Measurements from ENCODE around the gene CWC15. TPM values are rescaled to one million over a fixed set of nuclear protein-coding genes. Genes with fewer than 3 reads are reported as not detected.
"Not testable (repeated sequence)": the region's sequence is repeated elsewhere in the genome, so short reads cannot be mapped to it uniquely, and the experiment has no call there.

CWC15 gene
- total RNA-seq, 1 donor from 2014 or later, result 87.6 TPM

- Mint-ChIP-seq H3K27me3 (peaks cover 7% of the 10 kb centered on the region), H3K4me3 (no peak overlapping the region), H3K9me3 (no peaks in the 10 kb centered on the region), H3K4me1 (peaks cover 14% of the 10 kb centered on the region), H3K27ac (no peak overlapping the region), H3K36me3 (ENCODE audit: low read depth) (no peaks in the 10 kb centered on the region)
- no peak for DNase-seq
- intact Hi-C loops (cut with micrococcal nuclease), result no loop called here
These were observed 35.0 kb downstream of the CWC15 start for GRCh38 chr11:94938095-94939055.

GRCh38 chr11:94934846-94935245 lies 38.5 kb downstream of the CWC15 start:
- intact Hi-C loops (cut with micrococcal nuclease), result no loop called here
- Mint-ChIP-seq H3K9me3 (peaks cover 5% of the 10 kb centered on the region), H3K4me3 (no peak overlapping the region), H3K27ac (no peak overlapping the region), H3K4me1 (peaks cover 14% of the 10 kb centered on the region), H3K27me3 (peaks cover 7% of the 10 kb centered on the region), H3K36me3 (ENCODE audit: low read depth) (no peaks in the 10 kb centered on the region)
- DNase-seq, result no peak

GRCh38 chr11:94934362-94934761 lies 39.0 kb downstream of the CWC15 start:
- Mint-ChIP-seq H3K27ac (no peak overlapping the region), H3K4me3 (no peak overlapping the region), H3K36me3 (ENCODE audit: low read depth) (no peaks in the 10 kb centered on the region), H3K9me3 (peaks cover 9% of the 10 kb centered on the region), H3K27me3 (peaks cover 5% of the 10 kb centered on the region), H3K4me1 (peaks cover 14% of the 10 kb centered on the region)
- peak; percentile 58 for DNase-seq
- intact Hi-C loops (cut with micrococcal nuclease), result no loop called here

GRCh38 chr11:94933223-94934130 lies 39.9 kb downstream of the CWC15 start:
- H3K27ac Mint-ChIP-seq, result no peak overlapping the region
- H3K4me3 Mint-ChIP-seq, result no peak overlapping the region
- peaks cover 18% of the 10 kb centered on the region for H3K4me1 Mint-ChIP-seq
- no peaks in the 10 kb centered on the region for H3K36me3 Mint-ChIP-seq (ENCODE audit: low read depth)
- H3K9me3 Mint-ChIP-seq, result peaks cover 10% of the 10 kb centered on the region
- no peak for DNase-seq
- intact Hi-C loops (cut with micrococcal nuclease), result no loop called here
- peaks cover 4% of the 10 kb centered on the region for H3K27me3 Mint-ChIP-seq

- peaks cover 2% of the 10 kb centered on the region for H3K27me3 Mint-ChIP-seq
- no peaks in the 10 kb centered on the region for H3K36me3 Mint-ChIP-seq (ENCODE audit: low read depth)
- peaks cover 15% of the 10 kb centered on the region for H3K9me3 Mint-ChIP-seq
- intact Hi-C loops (cut with micrococcal nuclease), result no loop called here
- H3K4me3 Mint-ChIP-seq, result no peak overlapping the region
- H3K4me1 Mint-ChIP-seq, result peaks cover 23% of the 10 kb centered on the region
- no peak for DNase-seq
- no peak overlapping the region for H3K27ac Mint-ChIP-seq
These were observed 40.9 kb downstream of the CWC15 start for GRCh38 chr11:94932503-94932902.

- H3K27ac Mint-ChIP-seq; H3K27me3 Mint-ChIP-seq; H3K4me3 Mint-ChIP-seq; intact Hi-C loops (cut with micrococcal nuclease); DNase-seq; H3K36me3 Mint-ChIP-seq (ENCODE audit: low read depth): not testable (repeated sequence)
- H3K4me1 Mint-ChIP-seq, result peaks cover 24% of the 10 kb centered on the region
- peaks cover 15% of the 10 kb centered on the region for H3K9me3 Mint-ChIP-seq
These were observed 41.3 kb downstream of the CWC15 start for GRCh38 chr11:94932072-94932471.

GRCh38 chr11:94928117-94928990 lies 45.0 kb downstream of the CWC15 start:
- Mint-ChIP-seq H3K4me3 (no peak overlapping the region), H3K36me3 (ENCODE audit: low read depth) (peaks cover 12% of the 10 kb centered on the region), H3K9me3 (peaks cover 30% of the 10 kb centered on the region), H3K27ac (no peak overlapping the region), H3K27me3 (no peaks in the 10 kb centered on the region), H3K4me1 (peaks cover 32% of the 10 kb centered on the region)
- intact Hi-C loops (cut with micrococcal nuclease), result no loop called here
- no peak for DNase-seq

- peaks cover 12% of the 10 kb centered on the region for H3K36me3 Mint-ChIP-seq (ENCODE audit: low read depth)
- no peak overlapping the region for H3K27ac Mint-ChIP-seq
- H3K27me3 Mint-ChIP-seq, result no peaks in the 10 kb centered on the region
- H3K9me3 Mint-ChIP-seq, result peaks cover 25% of the 10 kb centered on the region
- intact Hi-C loops (cut with micrococcal nuclease), result no loop called here
- no peak for DNase-seq
- H3K4me1 Mint-ChIP-seq, result peaks cover 32% of the 10 kb centered on the region
- no peak overlapping the region for H3K4me3 Mint-ChIP-seq
These were observed 46.6 kb downstream of the CWC15 start for GRCh38 chr11:94926698-94927237.

GRCh38 chr11:94926271-94926625 lies 47.1 kb downstream of the CWC15 start:
- H3K27ac Mint-ChIP-seq, result no peak overlapping the region
- H3K36me3 Mint-ChIP-seq (ENCODE audit: low read depth), result peaks cover 12% of the 10 kb centered on the region
- H3K4me3 Mint-ChIP-seq, result no peak overlapping the region

GRCh38 chr11:94925422-94926270 lies 47.7 kb downstream of the CWC15 start:
- Mint-ChIP-seq H3K27me3 (no peaks in the 10 kb centered on the region), H3K4me1 (peaks cover 32% of the 10 kb centered on the region), H3K4me3 (peak overlapping the region; percentile 41), H3K27ac (peak overlapping the region; percentile 63), H3K36me3 (ENCODE audit: low read depth) (peaks cover 12% of the 10 kb centered on the region), H3K9me3 (peaks cover 25% of the 10 kb centered on the region)
- intact Hi-C loops (cut with micrococcal nuclease), result no loop called here
- no peak for DNase-seq

More at GRCh38 chr11:94926271-94926625, 47.1 kb downstream of the CWC15 start:
- Mint-ChIP-seq H3K9me3 (peaks cover 25% of the 10 kb centered on the region), H3K27me3 (no peaks in the 10 kb centered on the region), H3K4me1 (peaks cover 32% of the 10 kb centered on the region)
- intact Hi-C loops (cut with micrococcal nuclease), result no loop called here
- DNase-seq, result no peak

- H3K9me3 Mint-ChIP-seq, result peaks cover 24% of the 10 kb centered on the region
- H3K4me3 Mint-ChIP-seq, result peak overlapping the region; percentile 41
- peaks cover 32% of the 10 kb centered on the region for H3K4me1 Mint-ChIP-seq
- intact Hi-C loops (cut with micrococcal nuclease), result no loop called here
- no peaks in the 10 kb centered on the region for H3K27me3 Mint-ChIP-seq
- peaks cover 12% of the 10 kb centered on the region for H3K36me3 Mint-ChIP-seq (ENCODE audit: low read depth)
- peak; percentile 65 for DNase-seq
- H3K27ac Mint-ChIP-seq, result peak overlapping the region; percentile 63
These were observed 48.7 kb downstream of the CWC15 start for GRCh38 chr11:94924612-94925011.

- Mint-ChIP-seq H3K27me3 (no peaks in the 10 kb centered on the region), H3K36me3 (ENCODE audit: low read depth) (peaks cover 12% of the 10 kb centered on the region), H3K4me1 (peaks cover 32% of the 10 kb centered on the region), H3K9me3 (peaks cover 21% of the 10 kb centered on the region), H3K27ac (no peak overlapping the region), H3K4me3 (no peak overlapping the region)
- no peak for DNase-seq
- intact Hi-C loops (cut with micrococcal nuclease), result no loop called here
These were observed 49.2 kb downstream of the CWC15 start for GRCh38 chr11:94924171-94924572.

All from activated CD4-positive, alpha-beta T cell treated with anti-CD3 and anti-CD28 coated beads, Interleukin-2, amount 10 ng/mL, durations not matched to agents 24 days and 14 days (primary cell).